Measurements from ENCODE around the gene CDKN2AIP. TPM values are rescaled to one million over a fixed set of nuclear protein-coding genes. Genes with fewer than 3 reads are reported as not detected.
A peak's percentile ranks its signal among the peaks of the same experiment; 100 is the strongest.

Gene CDKN2AIP
- polyA plus RNA-seq, 1 of the 3 experiments (the other 2 are of a cell fraction): 8.3 TPM

GRCh38 chr4:183443655-183444213 is 702 bp upstream of the CDKN2AIP start:
- 2% methylated on average over 11 of the region's 30 CpGs for WGBS (ENCODE audit: low lambda C conversion rate)
- Histone ChIP-seq H3K9ac (peak overlapping the region; percentile 93), H4K20me1 (ENCODE audit: insufficient read depth) (peaks cover 9% of the 10 kb centered on the region), H3K9me2 (no peaks in the 10 kb centered on the region), H3K36me3 (replicated peaks in 1 of 2; ENCODE audit: control insufficient read depth in 1 of 2, insufficient read depth in 2 of 2, low read length in 1 of 2) (peaks cover 29 to 30% of the 10 kb centered on the region in 2 experiments), H3K27me3 (ENCODE audit: insufficient read depth) (no peaks in the 10 kb centered on the region), H2AFZ (ENCODE audit: low read depth) (peak overlapping the region; percentile 67), H3K27ac (ENCODE audit: low read depth in 2 of 2, low read length in 1 of 2) (peak overlapping the region; percentile 97 to 98), H3F3A (replicated peaks; ENCODE audit: insufficient read depth) (peaks cover 34% of the 10 kb centered on the region), H3K4me1 (ENCODE audit: control insufficient read depth in 1 of 2, insufficient read depth in 2 of 2, low read depth in 1 of 2, low read length in 1 of 2) (peaks cover 11 to 24% of the 10 kb centered on the region in 2 experiments), H3K4me2 (peak overlapping the region; percentile 89), H3K79me2 (ENCODE audit: insufficient read depth) (peaks cover 51% of the 10 kb centered on the region), H3K4me3 (ENCODE audit: low read depth in 2 of 2, low read length in 1 of 2) (peak overlapping the region; percentile 82 to 98), H3K9me3 (no peaks in the 10 kb centered on the region)
- ChIA-PET CTCF (interaction anchor here (0.7 to 1.1 kb wide), 3 partner anchors 29 to 37 kb away, joined by 3 read pairs; no protein-coding TSS in a partner anchor), POLR2A (interaction anchor here (1.4 to 1.8 kb wide), 4 partner anchors 36 to 231 kb away, joined by 3 to 7 read pairs (median 4); partner anchors contain the start of gene ING2)
- no peak for TF ChIP-seq FOSL2 (IDR thresholded peaks at IDR 0.05; ENCODE audit: borderline replicate concordance, low read depth)
- TF ChIP-seq POLR2AphosphoS5 (IDR thresholded peaks at IDR 0.05; ENCODE audit: low read depth, low read length): peak; percentile 5; the same call in 1 of the 2 replicates
- peak; percentile 82 for TF ChIP-seq MAX (IDR thresholded peaks at IDR 0.05; ENCODE audit: low read depth)
- TF ChIP-seq RCOR1 (IDR thresholded peaks at IDR 0.05; ENCODE audit: low read length): no peak
- no peak for TF ChIP-seq CHD2 (IDR thresholded peaks at IDR 0.05; ENCODE audit: low read length, partially characterized antibody)
- TF ChIP-seq GABPA (IDR thresholded peaks at IDR 0.05; ENCODE audit: low read depth): no peak
- no peak for TF ChIP-seq SMC3 (IDR thresholded peaks at IDR 0.05; ENCODE audit: low read depth, low read length)
- TF ChIP-seq TAF1 (IDR thresholded peaks at IDR 0.05; ENCODE audit: borderline replicate concordance, low read depth, low read length): no peak; the same call in 1 of the 2 replicates
- TF ChIP-seq NFIC (IDR thresholded peaks at IDR 0.05; ENCODE audit: borderline replicate concordance): peak; percentile 15; the same call in 1 of the 2 replicates
- no peak for TF ChIP-seq ELF1 (IDR thresholded peaks at IDR 0.05)
- TF ChIP-seq RFX5 (IDR thresholded peaks at IDR 0.05; ENCODE audit: low read length): no peak
- no peak for TF ChIP-seq EZH2phosphoT487 (IDR thresholded peaks at IDR 0.05; ENCODE audit: borderline replicate concordance, low read depth)
- TF ChIP-seq IRF3 (IDR thresholded peaks at IDR 0.05; ENCODE audit: low read depth, low read length): no peak
- TF ChIP-seq FOXJ3 (CRISPR knock-in tag; IDR thresholded peaks at IDR 0.05): no peak
- no peak for TF ChIP-seq EP300 (IDR thresholded peaks at IDR 0.05; ENCODE audit: borderline replicate concordance in 1 of 2, low read depth in 1 of 2, low read length in 1 of 2)
- no peak for TF ChIP-seq YY1 (IDR thresholded peaks at IDR 0.05; ENCODE audit: low read depth)
- DNase-seq: no peak

- H3K9ac ChIP-seq: peak overlapping the region; percentile 93
- peaks cover 15% of the 10 kb centered on the region for H4K20me1 ChIP-seq (ENCODE audit: insufficient read depth)
- peaks cover 41% of the 10 kb centered on the region for H3F3A ChIP-seq (replicated peaks; ENCODE audit: insufficient read depth)
- H3K36me3 ChIP-seq (replicated peaks in 1 of 2; ENCODE audit: control insufficient read depth in 1 of 2, insufficient read depth in 2 of 2, low read length in 1 of 2): peaks cover 34 to 42% of the 10 kb centered on the region in 2 experiments
- H2AFZ ChIP-seq (ENCODE audit: low read depth): peak overlapping the region; percentile 44; the same call in 1 of the 2 replicates
- WGBS (ENCODE audit: low lambda C conversion rate): 0% methylated on average over 16 of the region's 26 CpGs
- ChIA-PET CTCF (interaction anchor here (1.1 kb wide), 1 partner anchor 26 kb away, joined by 3 read pairs; no protein-coding TSS in a partner anchor), POLR2A (interaction anchor here (1.1 kb wide), 1 partner anchor 41 kb away, joined by 3 read pairs; no protein-coding TSS in a partner anchor)
- H3K4me1 ChIP-seq (ENCODE audit: control insufficient read depth in 1 of 2, insufficient read depth in 2 of 2, low read depth in 1 of 2, low read length in 1 of 2): peaks cover 11 to 33% of the 10 kb centered on the region in 2 experiments
- TF ChIP-seq USF2 (IDR thresholded peaks at IDR 0.05; ENCODE audit: borderline replicate concordance, low read depth, low read length) (no peak), NRF1 (IDR thresholded peaks at IDR 0.05; ENCODE audit: low read depth, low read length) (no peak), POLR2AphosphoS5 (IDR thresholded peaks at IDR 0.05; ENCODE audit: low read depth, low read length) (no peak), RCOR1 (IDR thresholded peaks at IDR 0.05; ENCODE audit: low read length) (no peak), ELF1 (IDR thresholded peaks at IDR 0.05) (no peak), JUND (IDR thresholded peaks at IDR 0.05) (no peak), TAF1 (IDR thresholded peaks at IDR 0.05; ENCODE audit: borderline replicate concordance, low read depth, low read length) (no peak), RFX5 (IDR thresholded peaks at IDR 0.05; ENCODE audit: low read length) (no peak), TEAD4 (IDR thresholded peaks at IDR 0.05; ENCODE audit: borderline replicate concordance, insufficient read depth) (no peak), MXI1 (IDR thresholded peaks at IDR 0.05; ENCODE audit: low read depth, low read length) (no peak), YY1 (IDR thresholded peaks at IDR 0.05; ENCODE audit: low read depth) (no peak), MAX (IDR thresholded peaks at IDR 0.05; ENCODE audit: low read depth) (no peak), RAD21 (IDR thresholded peaks at IDR 0.05; ENCODE audit: low read length) (no peak), RXRA (IDR thresholded peaks at IDR 0.05; ENCODE audit: borderline replicate concordance, low read depth) (no peak)
- H3K9me3 ChIP-seq: no peaks in the 10 kb centered on the region
- peak; percentile 71 for DNase-seq
- H3K9me2 ChIP-seq: no peaks in the 10 kb centered on the region
- H3K27me3 ChIP-seq (ENCODE audit: insufficient read depth): no peaks in the 10 kb centered on the region
- peak overlapping the region; percentile 90 to 97 for H3K27ac ChIP-seq (ENCODE audit: low read depth in 2 of 2, low read length in 1 of 2)
- peak overlapping the region; percentile 89 for H3K4me2 ChIP-seq
- H3K4me3 ChIP-seq (ENCODE audit: low read depth in 2 of 2, low read length in 1 of 2): peak overlapping the region; percentile 82 to 98
- peaks cover 52% of the 10 kb centered on the region for H3K79me2 ChIP-seq (ENCODE audit: insufficient read depth)
These were observed 627 bp downstream of the CDKN2AIP start for GRCh38 chr4:183445097-183445428.

Measured in SK-N-SH (cell line).